HG02623 (cell line): ENCODE measurements around the gene WBP4.
"Not testable (repeated sequence)": the region's sequence is repeated elsewhere in the genome, so short reads cannot be mapped to it uniquely, and the experiment has no call there.

Experiments
- ATAC-seq: cut with Tn5 transposase; IDR thresholded peaks from one replicate; pipeline ENCODE4 v1.9.1; 2021; ENCODE audit warnings: moderate library complexity; ENCODE audit not compliant: unreplicated experiment

Gene WBP4, protein sequence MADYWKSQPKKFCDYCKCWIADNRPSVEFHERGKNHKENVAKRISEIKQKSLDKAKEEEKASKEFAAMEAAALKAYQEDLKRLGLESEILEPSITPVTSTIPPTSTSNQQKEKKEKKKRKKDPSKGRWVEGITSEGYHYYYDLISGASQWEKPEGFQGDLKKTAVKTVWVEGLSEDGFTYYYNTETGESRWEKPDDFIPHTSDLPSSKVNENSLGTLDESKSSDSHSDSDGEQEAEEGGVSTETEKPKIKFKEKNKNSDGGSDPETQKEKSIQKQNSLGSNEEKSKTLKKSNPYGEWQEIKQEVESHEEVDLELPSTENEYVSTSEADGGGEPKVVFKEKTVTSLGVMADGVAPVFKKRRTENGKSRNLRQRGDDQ

DNA sequence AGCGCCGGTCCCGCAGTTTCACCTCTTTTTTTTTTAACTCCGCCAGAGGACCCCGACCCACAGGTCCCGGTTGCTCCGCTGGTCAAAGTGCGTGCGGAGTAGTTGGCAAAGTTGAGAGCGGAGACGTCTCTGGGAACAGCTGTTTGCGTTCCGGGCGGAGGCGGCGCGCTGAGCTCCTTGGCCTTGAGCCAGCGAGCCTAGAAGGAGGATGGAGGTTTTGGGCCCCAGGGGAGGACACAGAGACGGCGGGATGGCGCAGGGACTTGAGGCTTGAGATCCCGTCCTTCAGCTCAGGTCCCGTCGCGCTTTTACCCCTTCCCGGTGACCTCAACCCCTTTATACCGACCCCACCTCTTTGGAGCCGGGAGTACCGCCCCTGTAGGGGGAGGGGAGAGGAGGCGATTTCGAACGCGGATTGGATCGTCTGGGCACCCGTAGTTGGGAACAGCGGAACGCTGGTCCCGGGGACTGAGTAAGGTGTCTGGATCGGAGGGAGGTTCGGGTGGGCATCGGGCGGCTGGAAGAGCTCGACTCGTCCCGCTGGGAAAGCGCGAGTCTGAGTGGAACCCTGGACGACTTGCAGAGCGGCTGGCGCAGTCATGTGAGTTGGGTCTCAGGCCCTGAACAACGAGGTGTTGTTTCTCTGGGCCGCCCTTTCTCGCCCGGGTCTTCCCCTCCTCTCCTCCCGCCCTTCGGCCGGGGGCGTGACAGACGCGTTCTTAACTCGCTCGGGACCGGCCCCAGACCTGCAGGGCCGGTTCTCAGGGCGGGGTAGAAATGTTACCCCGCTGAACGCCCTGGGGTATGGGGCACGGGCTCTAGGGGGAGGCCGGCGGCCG, at the start of gene WBP4:
WBP4 (plus strand) TSS at position 435 of the 839 bp plus-strand sequence; CDS start at position 600, 165 bp downstream.
- ATAC-seq: peak; percentile 75

DNA sequence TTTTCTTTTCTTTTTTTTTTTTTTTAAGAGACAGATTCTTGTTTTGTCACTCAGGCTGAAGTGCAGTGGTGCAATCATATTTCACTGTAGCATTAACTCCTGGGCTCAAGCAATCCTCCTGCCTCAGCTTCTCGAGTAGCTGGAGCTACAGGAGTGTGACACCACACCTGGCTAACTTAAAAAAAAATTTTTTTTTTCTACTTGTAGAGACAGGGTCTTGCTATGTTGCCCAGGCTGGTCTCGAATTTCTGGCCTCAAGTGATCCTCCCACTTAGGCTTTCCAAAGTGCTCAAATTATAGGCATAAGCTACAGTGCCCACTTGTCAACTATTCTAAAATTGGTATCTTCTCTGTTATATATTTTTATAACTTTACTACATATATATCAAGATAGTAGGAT, 48.8 kb upstream of the WBP4 start:
- ATAC-seq: no peak

DNA sequence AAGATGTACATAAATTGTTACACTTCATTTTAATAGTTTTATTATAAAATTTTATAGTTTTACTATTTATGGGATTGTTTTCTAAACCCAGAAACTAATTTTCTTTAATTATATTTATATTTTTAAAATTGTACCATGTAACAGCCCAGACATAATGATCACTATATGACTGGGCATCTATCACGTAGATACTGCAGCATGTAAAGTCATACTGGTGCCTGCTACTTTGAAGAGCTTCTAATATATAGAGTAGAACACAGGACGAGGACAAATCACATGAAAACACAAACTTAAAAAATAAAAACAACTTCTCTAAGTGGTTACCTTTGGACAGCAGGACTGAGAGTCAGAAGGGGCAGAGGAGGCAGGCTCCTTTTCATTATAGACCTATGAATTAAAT, 47.5 kb upstream of the WBP4 start:
- no peak for ATAC-seq

DNA sequence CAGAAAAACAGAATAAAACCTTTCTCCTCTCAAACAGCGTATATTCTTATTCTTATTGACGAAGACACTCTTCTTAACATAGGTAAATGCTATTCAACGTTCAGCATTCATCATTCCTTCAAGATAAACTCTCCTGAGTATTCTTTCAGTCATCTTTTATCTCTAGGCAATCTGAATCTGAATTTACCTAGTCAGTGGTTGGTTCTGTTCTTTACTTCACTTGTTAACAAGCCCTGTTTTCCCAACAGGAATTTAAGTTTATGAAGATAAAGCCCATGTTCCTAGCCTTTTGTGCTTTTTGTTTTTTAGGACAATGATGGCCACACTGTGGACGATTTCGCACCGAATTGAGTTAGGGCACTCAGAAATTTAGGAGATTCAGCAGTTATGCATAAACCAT, 45.4 kb upstream of the WBP4 start:
- no peak for ATAC-seq

DNA sequence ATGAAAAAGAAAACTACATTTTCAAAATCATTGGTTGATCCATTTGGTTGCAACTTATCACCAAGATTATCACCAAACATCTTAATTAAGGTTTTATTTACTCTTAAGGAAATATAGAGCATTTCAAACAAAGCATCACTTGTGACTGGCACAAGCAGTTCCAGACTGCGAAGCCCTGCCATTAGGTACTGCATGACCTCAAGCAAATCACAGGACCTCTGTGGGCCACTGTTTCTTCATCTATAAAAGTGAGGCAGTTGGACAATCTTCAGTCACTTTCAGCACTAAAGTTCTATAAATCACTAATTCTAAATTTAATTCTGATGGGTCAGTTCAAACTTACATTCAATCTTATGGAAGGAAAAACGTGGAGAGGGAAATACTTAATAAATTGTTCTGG, 44.1 kb upstream of the WBP4 start:
- no peak for ATAC-seq

DNA sequence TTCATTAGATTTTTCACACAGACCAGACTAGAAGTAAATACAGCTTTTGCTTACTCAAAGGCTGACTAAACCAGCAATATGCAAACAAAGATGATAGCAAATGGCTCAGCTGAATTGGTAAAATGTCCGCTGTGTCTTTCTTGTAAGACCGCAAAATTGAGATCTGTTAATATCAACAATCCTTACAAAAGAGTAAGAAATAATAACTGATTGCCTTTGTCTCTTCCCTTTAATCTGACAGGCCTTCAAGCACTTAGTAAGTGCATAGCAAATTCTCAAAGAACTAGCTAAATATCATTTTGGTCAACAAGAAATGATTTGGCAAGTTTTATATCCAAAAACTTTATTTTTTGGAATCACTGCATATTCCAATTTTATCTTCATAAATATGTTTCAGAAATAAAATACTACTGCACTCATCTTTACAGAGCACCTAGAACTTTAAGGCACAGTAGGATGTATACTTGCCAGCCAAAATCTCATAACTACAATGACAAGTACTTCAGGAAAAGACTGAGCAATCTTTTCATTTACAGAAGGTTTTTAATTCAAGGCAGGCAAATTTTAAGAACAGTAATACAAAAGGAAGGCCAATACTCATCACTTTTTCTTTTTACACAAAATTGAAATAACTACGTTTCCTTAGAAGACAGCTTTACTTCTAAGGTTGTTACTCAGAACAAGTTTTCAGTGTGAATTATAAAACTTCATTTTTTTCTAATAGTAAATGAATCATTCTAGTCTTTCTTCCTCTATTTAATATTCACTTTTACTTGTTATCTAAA, 43.3 kb upstream of the WBP4 start:
- ATAC-seq: no peak

DNA sequence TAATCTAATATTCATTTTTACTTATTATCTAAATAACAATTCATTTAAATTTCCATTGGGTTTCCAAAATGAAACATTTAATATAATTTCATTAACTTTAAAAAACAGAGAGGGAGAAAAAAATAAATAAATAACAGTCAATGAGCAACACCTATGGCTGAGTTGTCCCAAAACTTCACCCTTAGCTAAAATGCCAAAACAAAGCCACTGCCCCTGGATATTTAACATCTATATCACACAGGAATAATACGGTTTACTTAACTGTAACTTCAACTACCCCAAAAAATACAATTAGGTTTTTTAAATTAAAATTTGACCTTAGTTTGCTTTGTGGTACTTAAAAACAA, 42.7 kb upstream of the WBP4 start:
- ATAC-seq: no peak

DNA sequence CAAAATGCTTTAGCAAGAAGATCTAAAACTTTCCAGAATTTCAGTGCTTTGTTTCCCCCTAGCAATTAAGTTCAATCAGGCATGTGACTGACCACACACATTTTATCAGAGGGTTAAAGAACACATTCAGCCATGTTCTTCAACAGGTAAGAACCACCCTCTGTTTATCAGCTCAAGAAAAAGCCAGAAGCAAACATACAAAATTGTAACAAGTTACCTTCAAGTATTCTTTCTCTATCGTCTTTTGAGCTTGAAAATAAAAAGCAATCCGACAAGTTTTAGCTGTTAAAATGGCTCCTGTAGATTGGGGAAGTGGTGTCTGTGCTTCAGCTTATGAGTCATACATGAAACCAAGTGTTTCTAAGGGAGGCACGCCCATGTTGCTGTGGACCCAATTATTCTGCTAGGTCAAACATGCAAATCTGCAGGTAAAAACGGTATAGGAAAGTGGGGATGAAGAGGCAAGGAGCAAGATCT, 42.3 kb upstream of the WBP4 start, which contains the start of gene ELF1:
ELF1 (minus strand) TSS at position 306 of the 477 bp plus-strand sequence. CDS start 37,262 bp downstream, outside the sequence.
- peak; percentile 85 for ATAC-seq

DNA sequence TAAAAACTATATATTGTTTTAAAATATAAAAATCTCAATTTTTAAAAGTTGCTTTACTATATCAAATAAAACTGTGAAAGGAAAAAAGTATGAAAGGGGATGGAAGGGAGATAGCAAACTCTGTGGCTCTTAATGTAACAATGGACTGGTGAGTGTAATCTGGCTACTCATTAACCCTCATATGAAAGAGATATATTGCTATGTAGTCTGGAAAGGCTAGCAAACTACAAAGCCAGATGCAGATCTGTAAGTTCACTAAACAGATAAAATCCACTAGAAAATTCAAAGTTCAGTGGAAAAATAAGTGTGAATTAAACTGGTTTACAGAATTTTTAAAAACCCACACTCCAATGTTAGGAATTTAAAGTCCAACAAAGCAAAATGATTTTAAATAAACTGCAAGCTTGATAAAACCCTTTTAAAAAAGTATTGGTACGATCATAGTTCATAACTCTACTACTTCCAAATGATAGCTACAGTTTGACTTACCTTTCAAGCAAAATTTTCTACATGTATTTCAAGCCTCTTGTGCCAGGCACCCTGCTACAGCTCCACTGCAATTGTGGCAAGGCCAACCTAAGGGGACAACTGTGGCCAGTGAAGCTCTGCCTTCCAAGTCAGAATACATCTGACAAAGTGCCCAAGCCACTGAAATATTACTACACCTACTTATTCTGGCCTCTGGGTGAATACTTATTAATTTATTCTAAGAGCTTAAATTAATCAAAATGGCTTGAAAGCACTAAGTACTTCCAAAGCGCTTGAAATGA, 41.5 kb upstream of the WBP4 start:
- no peak for ATAC-seq

DNA sequence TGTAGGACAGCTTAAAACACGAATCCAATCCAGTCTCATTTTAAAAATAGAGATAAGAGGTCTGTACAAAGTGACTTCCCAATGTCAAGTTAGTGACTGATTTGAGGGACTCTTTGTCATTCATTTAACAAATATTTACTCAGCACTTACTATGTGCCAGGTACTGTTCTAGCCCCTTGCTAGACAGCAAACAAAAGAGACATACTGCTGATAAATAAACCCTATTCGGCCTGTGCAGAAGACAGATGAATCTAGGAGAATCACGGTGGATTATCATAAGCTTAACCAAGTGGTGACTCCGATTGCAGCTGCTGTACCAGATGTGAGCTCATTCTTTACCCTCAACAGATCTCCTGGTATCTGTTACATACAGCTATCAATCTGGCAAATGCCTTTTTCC, 35.8 kb upstream of the WBP4 start:
- no peak for ATAC-seq

DNA sequence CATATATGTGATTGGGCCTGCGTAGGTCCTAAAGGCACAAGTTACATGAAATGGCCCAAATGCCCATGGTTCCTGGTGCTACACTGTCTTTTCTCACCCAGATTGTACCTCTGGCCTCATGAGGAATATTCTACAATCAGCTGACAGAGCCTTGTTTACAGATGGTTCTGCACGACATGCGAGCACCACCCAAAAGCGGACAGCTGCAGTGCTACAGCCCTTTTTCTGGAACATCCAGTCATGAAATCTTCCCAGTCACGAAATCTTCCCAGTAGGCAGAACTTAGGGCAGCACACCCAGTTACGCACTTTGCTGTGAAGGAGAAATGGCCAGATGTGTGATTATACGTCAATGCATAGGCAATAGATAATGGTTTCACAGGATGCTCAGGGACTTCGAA, 34.5 kb upstream of the WBP4 start:
- ATAC-seq: no peak

DNA sequence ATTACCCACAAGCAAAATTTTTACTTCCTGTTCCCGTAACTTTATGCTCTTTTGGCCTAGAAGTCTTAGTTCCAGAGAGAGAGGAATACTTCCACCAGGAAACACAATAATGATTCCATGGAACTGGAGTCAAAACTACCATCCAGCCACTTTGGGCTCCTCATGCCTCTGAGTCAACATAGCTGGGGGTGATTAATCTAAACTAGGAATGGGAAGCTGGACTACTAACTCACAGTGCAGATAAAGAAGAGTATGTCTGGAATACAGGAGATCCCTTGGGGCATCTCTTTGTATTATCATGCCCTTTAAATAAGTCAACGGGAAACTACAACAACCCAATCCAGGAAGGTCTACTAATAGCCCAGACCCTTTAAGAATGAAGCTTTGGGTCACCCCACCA, 33.3 kb upstream of the WBP4 start:
- no peak for ATAC-seq

DNA sequence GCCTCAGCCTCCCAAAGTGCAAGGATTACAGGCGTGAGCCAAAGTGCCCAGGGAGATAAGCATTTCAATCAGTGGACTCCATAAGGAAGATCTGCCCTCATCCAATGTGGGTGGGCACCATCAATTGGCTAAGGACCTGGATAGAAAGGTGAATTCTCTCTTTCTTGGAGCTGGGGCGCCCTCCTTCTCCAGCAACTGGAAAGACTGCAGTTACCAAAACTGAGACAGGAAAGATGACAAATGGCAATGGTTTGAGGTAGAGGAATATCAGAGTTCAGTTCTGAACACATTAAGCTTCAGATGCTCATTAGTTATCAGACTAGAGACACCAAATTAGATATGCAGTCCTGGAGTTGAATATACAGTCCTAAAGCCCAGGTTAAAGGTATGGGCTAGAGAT, 31.7 kb upstream of the WBP4 start:
- ATAC-seq: no peak

DNA sequence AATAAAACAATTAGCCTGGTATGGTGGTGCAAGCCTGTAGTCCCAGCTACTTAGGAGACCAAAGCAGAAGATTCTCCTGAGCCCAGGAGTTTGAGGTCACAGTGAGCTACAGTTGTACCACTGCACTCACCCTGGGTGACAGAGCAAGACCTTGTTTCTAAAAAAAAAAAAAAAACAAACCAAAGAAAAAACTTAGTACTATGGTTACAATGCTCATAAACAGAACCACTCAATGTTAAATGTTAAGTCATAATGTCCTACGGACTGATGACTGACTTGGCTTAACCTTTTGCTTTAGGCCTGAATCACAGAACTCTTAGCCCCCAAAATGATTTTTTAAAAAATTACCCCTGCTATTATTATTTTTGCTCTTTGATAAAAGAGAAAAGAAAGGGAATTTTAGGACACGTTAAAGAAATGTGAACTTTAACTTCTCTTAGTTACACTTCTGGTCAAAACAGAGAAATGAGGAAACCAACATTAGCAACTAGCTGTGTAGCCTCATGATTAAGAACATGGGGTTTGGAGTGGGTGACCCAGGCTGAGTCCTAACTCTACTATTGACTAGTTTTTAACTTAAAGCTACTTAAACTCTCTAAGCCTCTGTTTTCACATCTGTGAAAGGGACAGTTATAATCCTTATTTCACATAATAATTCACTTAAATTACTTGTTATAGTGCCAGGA, 28.5 kb upstream of the WBP4 start:
- no peak for ATAC-seq

DNA sequence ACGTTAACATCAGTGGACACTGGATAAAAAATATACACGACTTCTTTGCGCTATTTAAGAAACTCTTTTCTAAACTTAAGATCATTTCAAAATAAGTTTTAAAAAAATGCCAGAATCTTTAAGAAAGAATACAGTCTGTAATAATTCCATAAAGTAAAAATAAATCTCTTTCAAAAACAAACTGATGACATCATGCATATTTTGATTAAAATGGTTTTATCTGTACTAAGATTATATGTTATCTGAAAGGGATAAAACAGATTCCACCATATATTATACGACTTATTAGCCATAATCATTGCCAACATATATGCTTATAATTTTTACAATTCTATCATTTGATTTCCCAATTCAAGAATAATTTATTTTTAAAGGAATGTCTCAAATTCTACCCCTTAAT, 26.9 kb upstream of the WBP4 start:
- no peak for ATAC-seq

DNA sequence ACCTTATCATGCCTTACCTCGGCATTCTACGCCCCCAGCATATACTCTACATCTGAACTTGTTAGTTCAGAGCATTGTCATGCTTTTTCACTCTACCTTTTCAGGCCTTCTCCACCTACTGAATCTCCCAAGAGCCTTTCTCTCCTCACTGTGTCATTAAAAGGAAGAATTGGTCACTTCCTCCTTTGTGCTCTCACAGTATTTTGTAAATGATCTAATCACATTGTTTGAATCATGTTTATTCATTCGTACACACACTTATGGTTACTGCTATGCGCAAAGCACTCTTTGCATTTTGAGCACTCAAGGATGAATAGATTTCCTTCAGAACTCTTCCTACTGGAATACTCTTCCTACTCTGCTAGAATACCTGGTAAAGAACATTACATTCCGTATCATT, 26.4 kb upstream of the WBP4 start:
- no peak for ATAC-seq

DNA sequence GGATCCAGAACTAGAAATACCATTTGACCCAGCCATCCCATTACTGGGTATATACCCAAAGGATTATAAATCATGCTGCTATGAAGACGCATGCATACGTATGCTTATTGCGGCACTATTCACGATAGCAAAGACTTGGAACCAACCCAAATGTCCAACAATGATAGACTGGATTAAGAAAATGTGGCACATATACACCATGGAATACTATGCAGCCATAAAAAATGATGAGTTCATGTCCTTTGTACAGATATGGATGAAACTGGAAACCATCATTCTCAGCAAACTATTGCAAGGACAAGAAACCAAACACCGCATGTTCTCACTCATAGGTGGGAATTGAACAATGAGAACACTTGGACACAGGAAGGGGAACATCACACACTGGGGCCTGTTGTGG, 24.8 kb upstream of the WBP4 start:
- ATAC-seq: not testable (repeated sequence)

DNA sequence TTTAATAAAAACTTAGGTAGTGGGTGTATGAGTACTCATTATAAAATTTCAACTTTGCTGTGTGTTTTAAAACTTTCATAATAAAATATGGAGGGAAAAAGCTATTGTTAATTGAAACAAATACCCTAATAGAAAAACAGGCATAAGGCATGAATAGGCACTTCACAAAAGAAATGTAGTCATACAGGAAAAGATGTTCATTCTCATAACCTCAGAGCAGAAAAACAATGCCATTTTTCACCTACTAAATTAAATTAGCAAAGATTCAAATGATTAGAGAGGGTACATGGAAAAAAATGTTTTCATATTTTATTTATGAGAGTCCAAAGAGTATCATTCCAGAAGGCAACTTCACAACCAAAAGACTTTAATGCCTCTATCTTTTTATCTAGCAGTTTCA, 21.6 kb upstream of the WBP4 start:
- no peak for ATAC-seq

DNA sequence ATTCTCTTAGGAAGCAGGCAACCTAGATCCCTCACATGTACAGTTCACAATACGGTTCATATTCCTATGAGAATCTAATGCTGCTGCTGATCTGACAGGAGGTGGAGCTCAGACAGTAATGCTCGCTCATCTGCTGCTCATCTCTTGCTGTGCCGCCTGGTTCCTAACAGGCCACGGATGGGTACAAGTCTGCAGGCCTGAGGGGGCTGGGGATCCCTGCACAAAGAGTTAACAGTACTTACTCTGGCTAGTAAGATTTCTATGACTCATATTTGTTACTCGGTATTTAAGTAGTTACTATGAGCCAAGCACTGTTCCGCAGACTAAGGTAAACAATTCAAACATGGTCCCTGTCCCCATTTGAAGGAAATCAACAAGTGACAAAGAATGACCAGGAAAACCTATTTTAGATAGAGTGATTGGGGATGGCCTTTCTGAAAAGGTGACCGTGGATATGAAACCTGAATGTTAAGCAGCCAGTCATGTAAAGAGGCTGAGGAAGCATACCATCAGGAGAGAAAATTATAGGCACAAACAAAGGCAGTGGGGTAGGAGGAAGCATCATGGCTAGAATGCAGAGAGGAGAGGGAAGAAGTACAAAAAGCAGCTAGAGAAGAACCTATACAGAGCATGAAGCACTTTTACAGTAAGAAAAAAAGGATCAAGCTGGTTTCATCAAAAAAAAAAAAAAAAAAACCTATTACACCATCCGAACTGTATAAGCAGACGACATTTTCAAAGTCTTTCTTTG, 20.6 kb upstream of the WBP4 start:
- no peak for ATAC-seq
